SU-DHL-6 (cell line): ENCODE measurements around the gene OLFML2B.

Experiments
- H2AFZ ChIP-seq: fragments of 200-600 bp; sonication (generic); 2 replicates; pipeline ENCODE4 v1.6.1; 2014; ENCODE audit warnings: low read depth, mild to moderate bottlenecking, moderate library complexity, mixed read lengths, antibody characterized with exemption, low read length; ENCODE audit not compliant: severe bottlenecking
- H3F3A ChIP-seq: fragments of 200-600 bp; shearing (Covaris generic); 2 replicates; pipeline ENCODE4 v1.6.0; 2016; ENCODE audit warnings: antibody characterized with exemption, mild to moderate bottlenecking; ENCODE audit not compliant: insufficient read depth
- H3K27ac ChIP-seq: fragments of 200-600 bp; sonication (generic); 2 replicates; pipeline ENCODE4 v1.5.1; 2016; ENCODE audit warnings: low read depth, mild to moderate bottlenecking, low read length, moderate library complexity, mixed read lengths
- H3K27me3 ChIP-seq: fragments of 200-600 bp; sonication (generic), shearing (Covaris generic); 2 replicates; pipeline ENCODE4 v1.6.0; 2014; ENCODE audit warnings: mild to moderate bottlenecking, low read length
- H3K36me3 ChIP-seq: fragments of 200-600 bp; sonication (generic); 2 replicates; pipeline ENCODE4 v1.6.1; 2014; ENCODE audit warnings: mild to moderate bottlenecking, low read length, mixed read lengths
- H3K4me2 ChIP-seq: fragments of 300-600, 200-600 bp; shearing (Covaris generic), sonication (generic); 2 replicates; pipeline ENCODE4 v1.6.0; 2014; ENCODE audit warnings: low read length, low read depth, mild to moderate bottlenecking; ENCODE audit not compliant: poor library complexity, severe bottlenecking
- H3K4me3 ChIP-seq: fragments of 200-600 bp; sonication (generic); 2 replicates; pipeline ENCODE4 v1.5.1; 2014; ENCODE audit warnings: antibody characterized with exemption, low read length, mild to moderate bottlenecking, mixed read lengths; ENCODE audit not compliant: insufficient read depth, poor library complexity, severe bottlenecking
- H3K79me2 ChIP-seq: fragments of 200-600 bp; sonication (generic); 2 replicates; pipeline ENCODE4 v1.6.1; 2014; ENCODE audit warnings: mild to moderate bottlenecking, low read length, moderate library complexity; ENCODE audit not compliant: insufficient read depth
- H3K9ac ChIP-seq: fragments of 200-600 bp; sonication (generic); 2 replicates; pipeline ENCODE4 v1.7.0; 2014; ENCODE audit warnings: mild to moderate bottlenecking, low read length
- H3K9me2 ChIP-seq: fragments of 200-600 bp; sonication (generic); replicated peaks from 2 replicates; pipeline ENCODE4 v1.6.1; 2014; ENCODE audit warnings: low read length; ENCODE audit not compliant: insufficient read depth
- H3K9me3 ChIP-seq: fragments of 200-600 bp; sonication (generic); 2 replicates; pipeline ENCODE4 v1.6.1; 2014; ENCODE audit warnings: low read length, mixed read lengths; ENCODE audit not compliant: insufficient read depth
- H4K20me1 ChIP-seq: fragments of 200-600 bp; sonication (generic); 2 replicates; pipeline ENCODE4 v1.6.1; 2014; ENCODE audit warnings: low read depth, mild to moderate bottlenecking, antibody characterized with exemption, low read length, moderate library complexity, mixed read lengths
- CTCF ChIP-seq: fragments of 200-600 bp; sonication (generic); IDR thresholded peaks from one replicate; pipeline ENCODE4 v1.5.1; 2017; ENCODE audit warnings: antibody characterized with exemption, mild to moderate bottlenecking, low read length, moderate library complexity; ENCODE audit not compliant: insufficient read depth, poor library complexity, severe bottlenecking
- EZH2phosphoT487 ChIP-seq: fragments of 200-600 bp; sonication (generic), shearing (Covaris generic); conservative IDR thresholded peaks from 2 replicates; pipeline ENCODE4 v1.6.1; 2018; ENCODE audit warnings: mild to moderate bottlenecking, antibody characterized with exemption, low read length, moderate library complexity, mixed read lengths

OLFML2B gene

GRCh38 chr1:161982917-161983316, 40.8 kb downstream of the OLFML2B start:
- Histone ChIP-seq H3F3A (no peaks in the 10 kb centered on the region), H3K79me2 (no peaks in the 10 kb centered on the region), H4K20me1 (no peaks in the 10 kb centered on the region), H3K4me3 (no peak overlapping the region), H3K4me2 (no peak overlapping the region), H3K27me3 (no peaks in the 10 kb centered on the region), H2AFZ (no peak overlapping the region), H3K9me3 (no peaks in the 10 kb centered on the region), H3K36me3 (no peaks in the 10 kb centered on the region), H3K9me2 (no peaks in the 10 kb centered on the region), H3K9ac (no peak overlapping the region), H3K27ac (no peak overlapping the region)
- TF ChIP-seq CTCF (no peak), EZH2phosphoT487 (no peak)

GRCh38 chr1:161982507-161982895, 41.2 kb downstream of the OLFML2B start:
- Histone ChIP-seq H3K36me3 (no peaks in the 10 kb centered on the region), H3K27ac (no peak overlapping the region), H2AFZ (no peak overlapping the region), H3K9me3 (no peaks in the 10 kb centered on the region), H4K20me1 (no peaks in the 10 kb centered on the region), H3K9ac (no peak overlapping the region), H3K4me2 (no peak overlapping the region), H3F3A (no peaks in the 10 kb centered on the region), H3K79me2 (no peaks in the 10 kb centered on the region), H3K27me3 (no peaks in the 10 kb centered on the region), H3K4me3 (no peak overlapping the region), H3K9me2 (no peaks in the 10 kb centered on the region)
- TF ChIP-seq EZH2phosphoT487 (no peak), CTCF (no peak)

GRCh38 chr1:161981735-161982506, 41.7 kb downstream of the OLFML2B start:
- H3K4me3 ChIP-seq = no peak overlapping the region
- no peaks in the 10 kb centered on the region for H3K9me2 ChIP-seq
- no peak overlapping the region for H3K4me2 ChIP-seq
- no peaks in the 10 kb centered on the region for H3K36me3 ChIP-seq
- no peaks in the 10 kb centered on the region for H3K79me2 ChIP-seq
- no peak overlapping the region for H3K9ac ChIP-seq
- no peak for TF ChIP-seq CTCF
- TF ChIP-seq EZH2phosphoT487 = no peak
- no peak overlapping the region for H2AFZ ChIP-seq
- H3K9me3 ChIP-seq = no peaks in the 10 kb centered on the region
- no peaks in the 10 kb centered on the region for H4K20me1 ChIP-seq
- no peaks in the 10 kb centered on the region for H3F3A ChIP-seq
- H3K27ac ChIP-seq = no peak overlapping the region
- H3K27me3 ChIP-seq = no peaks in the 10 kb centered on the region
